Right lobe of liver (tissue), 6 donors: Measurements from ENCODE around the gene AHNAK2. TPM values are rescaled to one million over a fixed set of nuclear protein-coding genes. Genes with fewer than 3 reads are reported as not detected.
"Not testable (repeated sequence)": the region's sequence is repeated elsewhere in the genome, so short reads cannot be mapped to it uniquely, and the experiment has no call there.

Experiments
- ATAC-seq, 4 donors: fragments of 200-7000 bp; cut with Tn5 transposase; one replicate each; pipeline ENCODE4 v1.9.1; 2020; ENCODE audit warnings: mild to moderate bottlenecking in 4 of 4, moderate library complexity in 4 of 4
- DNase-seq, 3 donors: peaks; one replicate each; pipeline ENCODE4 v3.0.0-alpha.2; 2020
- H3K27ac ChIP-seq, 3 donors: fragments of 200-600 bp; one replicate each; pipeline ENCODE4 v1.8.0; 2022
- H3K27me3 ChIP-seq, 2 donors: fragments of 200-600 bp; one replicate each; pipeline ENCODE4 v1.8.0; 2022
- H3K36me3 ChIP-seq, 4 donors: fragments of 200-600 bp; sonication (generic) in 1 of 4; one replicate each; pipeline versions ENCODE4 v1.5.1 to v1.8.0; 2017 to 2022; ENCODE audit warnings: control low read depth in 1 of 4
- H3K4me1 ChIP-seq, 4 donors: fragments of 200-600 bp; sonication (generic) in 1 of 4; one replicate each; pipeline versions ENCODE4 v1.5.1 to v1.8.0; 2017 to 2022; ENCODE audit warnings: control low read depth in 1 of 4
- H3K4me3 ChIP-seq, 3 donors: fragments of 200-600 bp; one replicate each; pipeline ENCODE4 v1.8.0; 2022
- H3K9me3 ChIP-seq, 4 donors: fragments of 200-600 bp; sonication (generic) in 1 of 4; one replicate each; pipeline versions ENCODE4 v1.5.1 to v1.8.0; 2017 to 2022; ENCODE audit warnings: control low read depth in 1 of 4
- POLR2A ChIP-seq: fragments of 450-650 bp; IDR thresholded peaks from one replicate; pipeline ENCODE4 v1.6.1; 2017; ENCODE audit warnings: antibody characterized with exemption, mild to moderate bottlenecking
- WGBS: methylation state at CpG from one replicate; pipeline ENCODE4 v1.1.6; 2018; ENCODE audit warnings: low coverage, low lambda C conversion rate; ENCODE audit not compliant: insufficient coverage; ENCODE audit errors: missing lambda C conversion rate; 5-methylcytosine and 5-hydroxymethylcytosine counted together
- intact Hi-C, 2 donors: fragments of 100-400 bp; cut with DNase I; formaldehyde crosslinking; loops; one replicate each; pipeline versions ENCODE4 v1.11.2 to v1.14.1; 2022
- total RNA-seq, 6 experiments: library from RNA; depleted of rRNA in 2 of 6; stranded (reverse); fragments of >200 nt in 2 of 6; fragmentation: NEBNext Ultra II Directional in 3 of 6; extraction: Animal tissue kit (Norgen Biotek cat#: 25700) in 3 of 6; gene quantifications; one replicate each; pipeline versions ENCODE4 v1.1.0 to v1.2.4, GENCODE V29; 2016 to 2023
- TF ChIP-seq, protein P1 (sequence below), 4 donors: fragments of 200-600 bp in 3 of 4; fragments of 450-650 bp in 1 of 4; IDR thresholded peaks; one replicate each; pipeline versions ENCODE4 v1.5.1 to v1.8.0; 2016 to 2022; ENCODE audit warnings: antibody characterized with exemption in 4 of 4, mild to moderate bottlenecking in 2 of 4
- donor health status: DM: no; HTN: yes; CAD: no.
- donor health status: DM: no; HTN: no; CAD: no.
- donor health status: DM: no; HTN: no; CAD: no.
- donor health status: DM: no; HTN: yes; CAD: no.
- donor health status: DM: no; HTN: yes; CAD: no.

Gene AHNAK2
- total RNA-seq, 6 experiments from 2014 or later, result 2.1 to 12.2 (median 4.6) TPM

DNA sequence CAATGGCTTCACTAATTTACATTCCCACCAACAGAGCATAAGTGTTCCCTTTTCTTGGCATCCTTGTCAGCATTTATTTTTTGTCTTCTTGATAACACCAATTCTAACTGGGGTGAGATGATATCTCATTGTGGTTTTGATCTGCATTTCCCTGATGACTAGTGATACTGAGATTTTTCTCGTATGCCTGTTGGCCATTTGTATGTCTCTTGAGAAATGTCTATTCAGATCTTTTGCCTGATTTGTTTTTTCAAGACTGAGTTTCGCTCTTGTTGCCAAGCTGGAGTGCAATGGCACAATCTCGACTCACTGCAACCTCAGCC, 58.2 kb downstream of the AHNAK2 start:
- H3K4me3 ChIP-seq, result no peak overlapping the region
- ATAC-seq (no peak), DNase-seq (no peak)
- H3K4me1 ChIP-seq, result no peaks in the 10 kb centered on the region
- TF ChIP-seq POLR2A, result no peak
- TF ChIP-seq, protein P1, sequence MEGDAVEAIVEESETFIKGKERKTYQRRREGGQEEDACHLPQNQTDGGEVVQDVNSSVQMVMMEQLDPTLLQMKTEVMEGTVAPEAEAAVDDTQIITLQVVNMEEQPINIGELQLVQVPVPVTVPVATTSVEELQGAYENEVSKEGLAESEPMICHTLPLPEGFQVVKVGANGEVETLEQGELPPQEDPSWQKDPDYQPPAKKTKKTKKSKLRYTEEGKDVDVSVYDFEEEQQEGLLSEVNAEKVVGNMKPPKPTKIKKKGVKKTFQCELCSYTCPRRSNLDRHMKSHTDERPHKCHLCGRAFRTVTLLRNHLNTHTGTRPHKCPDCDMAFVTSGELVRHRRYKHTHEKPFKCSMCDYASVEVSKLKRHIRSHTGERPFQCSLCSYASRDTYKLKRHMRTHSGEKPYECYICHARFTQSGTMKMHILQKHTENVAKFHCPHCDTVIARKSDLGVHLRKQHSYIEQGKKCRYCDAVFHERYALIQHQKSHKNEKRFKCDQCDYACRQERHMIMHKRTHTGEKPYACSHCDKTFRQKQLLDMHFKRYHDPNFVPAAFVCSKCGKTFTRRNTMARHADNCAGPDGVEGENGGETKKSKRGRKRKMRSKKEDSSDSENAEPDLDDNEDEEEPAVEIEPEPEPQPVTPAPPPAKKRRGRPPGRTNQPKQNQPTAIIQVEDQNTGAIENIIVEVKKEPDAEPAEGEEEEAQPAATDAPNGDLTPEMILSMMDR (IDR thresholded peaks at IDR 0.05), result no peak
- 45% methylated on average over 2 of the region's 3 CpGs for WGBS
- intact Hi-C loops, result no loop called here
- no peak overlapping the region for H3K27ac ChIP-seq
- no peaks in the 10 kb centered on the region for H3K27me3 ChIP-seq
- H3K9me3 ChIP-seq, result no peaks in the 10 kb centered on the region
- no peaks in the 10 kb centered on the region for H3K36me3 ChIP-seq

DNA sequence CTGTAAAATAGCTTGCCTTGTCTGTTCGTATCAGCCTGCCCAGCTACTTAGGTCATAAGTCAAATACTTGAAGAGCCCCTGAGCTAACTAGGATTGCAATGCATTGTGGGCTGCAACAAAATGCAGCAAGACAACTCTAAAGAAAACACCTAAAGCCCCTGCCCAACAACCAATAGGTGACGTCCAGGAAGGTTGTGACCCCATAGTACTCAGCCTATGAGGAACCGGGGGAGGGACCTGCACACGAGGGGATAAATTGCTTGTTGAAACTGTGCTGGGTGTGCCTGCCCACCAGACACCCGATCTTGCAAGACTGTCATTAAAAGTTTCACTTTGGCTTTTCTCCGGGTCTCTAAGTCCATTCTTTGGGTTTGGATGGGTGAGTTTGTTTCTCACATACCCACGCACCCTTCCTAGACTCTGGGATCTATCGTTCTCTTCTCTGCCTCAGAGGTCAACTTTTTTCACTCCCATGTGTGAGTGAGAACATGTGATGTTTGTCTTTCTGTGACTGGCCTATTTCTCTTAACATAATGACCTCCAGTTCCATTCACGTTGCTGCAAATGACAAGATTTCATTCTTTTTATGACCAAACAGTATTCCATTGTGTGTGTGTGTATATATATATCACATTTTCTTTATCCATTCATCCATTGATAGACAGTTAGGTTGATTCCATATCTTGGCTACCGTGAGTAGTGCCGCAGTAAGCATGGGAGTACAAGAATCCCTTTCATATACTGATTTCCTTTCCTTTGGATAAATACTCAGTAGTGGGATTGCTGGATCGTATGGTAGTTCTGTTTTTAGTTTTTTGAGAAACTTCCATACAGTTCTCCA, 58.8 kb downstream of the AHNAK2 start:
- H3K27ac ChIP-seq, ATAC-seq, H3K27me3 ChIP-seq, DNase-seq, H3K9me3 ChIP-seq, intact Hi-C loops, H3K36me3 ChIP-seq, H3K4me1 ChIP-seq, H3K4me3 ChIP-seq: not testable (repeated sequence)
- 62% methylated on average over 12 of the region's 12 CpGs for WGBS

DNA sequence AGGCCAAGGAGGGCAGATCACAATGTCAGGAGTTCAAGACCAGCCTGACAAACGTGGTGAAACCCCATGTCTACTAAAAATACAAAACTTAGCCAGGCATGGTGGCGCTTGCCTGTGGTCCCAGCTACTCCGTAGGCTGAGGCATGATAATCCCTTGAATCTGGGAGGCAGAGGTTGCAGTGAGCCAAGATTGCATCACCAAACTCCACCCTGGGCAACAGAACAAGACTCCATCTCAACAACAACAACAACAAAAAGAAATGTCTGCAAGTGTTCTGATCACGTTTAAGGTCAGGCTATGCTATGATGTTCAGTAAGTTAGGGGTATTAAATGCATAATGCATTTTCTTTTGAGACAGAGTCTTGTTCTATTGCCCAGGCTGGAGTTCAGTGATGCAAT, 60.2 kb downstream of the AHNAK2 start:
- TF ChIP-seq, protein P1 (IDR thresholded peaks at IDR 0.05), result no peak
- TF ChIP-seq POLR2A, result no peak
- H3K27ac ChIP-seq, result no peak overlapping the region
- no peak overlapping the region for H3K4me3 ChIP-seq
- DNase-seq, result no peak
- H3K27me3 ChIP-seq, result no peaks in the 10 kb centered on the region
- H3K36me3 ChIP-seq, result no peaks in the 10 kb centered on the region
- 55% methylated on average over 3 of the region's 4 CpGs for WGBS
- intact Hi-C loops, result no loop called here
- no peaks in the 10 kb centered on the region for H3K9me3 ChIP-seq
- no peak for ATAC-seq
- no peaks in the 10 kb centered on the region for H3K4me1 ChIP-seq

DNA sequence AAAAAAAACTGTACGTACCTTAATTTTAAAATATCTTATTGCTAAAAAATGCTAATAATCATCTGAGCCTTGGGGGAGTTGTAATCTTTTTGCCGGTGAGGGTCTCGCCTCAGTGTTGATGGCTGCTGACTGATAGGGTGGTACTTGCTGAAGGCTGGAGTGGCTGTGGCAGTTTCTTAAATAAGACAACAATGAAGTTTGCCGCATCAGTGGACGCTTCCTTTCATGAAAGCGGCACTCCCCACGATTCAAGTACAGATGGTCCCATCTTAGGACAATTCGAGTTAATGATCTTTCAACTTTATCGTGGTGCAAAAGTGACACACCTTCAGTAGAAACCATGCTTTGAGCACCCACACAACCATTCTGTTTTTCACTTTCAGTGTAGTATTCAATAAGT, 61.1 kb downstream of the AHNAK2 start:
- intact Hi-C loops, result no loop called here

DNA sequence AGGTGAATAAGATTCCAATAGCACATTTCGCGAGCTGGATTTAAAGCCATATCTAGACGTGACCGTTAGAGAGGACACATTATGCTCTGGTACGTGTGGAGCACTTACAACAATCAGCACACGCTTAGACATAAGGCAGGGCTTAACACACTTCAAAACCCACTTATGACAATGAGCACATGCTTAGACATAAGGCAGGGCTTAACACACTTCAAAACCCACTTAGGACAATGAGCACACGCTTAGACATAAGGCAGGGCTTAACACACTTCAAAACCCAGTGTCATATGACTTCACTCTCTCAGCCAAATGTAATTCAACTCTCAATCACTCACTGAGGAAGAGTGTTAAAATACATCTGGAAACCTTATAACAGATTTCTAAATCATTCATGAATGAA, 64.7 kb downstream of the AHNAK2 start:
- ATAC-seq (no peak), DNase-seq (no peak)

More for the DNA sequence above, 61.1 kb downstream of the AHNAK2 start:
- Histone ChIP-seq H3K27me3 (no peaks in the 10 kb centered on the region), H3K9me3 (no peaks in the 10 kb centered on the region), H3K36me3 (no peaks in the 10 kb centered on the region), H3K4me3 (no peak overlapping the region), H3K27ac (no peak overlapping the region), H3K4me1 (no peaks in the 10 kb centered on the region)
- WGBS, result 84% methylated on average over 9 of the region's 9 CpGs
- ATAC-seq (no peak), DNase-seq (no peak)
- TF ChIP-seq, protein P1 (IDR thresholded peaks at IDR 0.05), result no peak
- TF ChIP-seq POLR2A, result no peak

More for the DNA sequence above, 64.7 kb downstream of the AHNAK2 start:
- no peaks in the 10 kb centered on the region for H3K9me3 ChIP-seq
- no peaks in the 10 kb centered on the region for H3K4me1 ChIP-seq
- no peak overlapping the region for H3K4me3 ChIP-seq
- no peak overlapping the region for H3K27ac ChIP-seq
- intact Hi-C loops, result no loop called here
- no peaks in the 10 kb centered on the region for H3K27me3 ChIP-seq
- 83% methylated on average over 7 of the region's 7 CpGs for WGBS
- no peaks in the 10 kb centered on the region for H3K36me3 ChIP-seq
- no peak for TF ChIP-seq POLR2A
- TF ChIP-seq, protein P1 (IDR thresholded peaks at IDR 0.05), result no peak
